Endothelial cell of umbilical vein (primary cell): Measurements from ENCODE around the gene ARMH3. TPM values are rescaled to one million over a fixed set of nuclear protein-coding genes. Genes with fewer than 3 reads are reported as not detected.

ENCODE experiments used
- BruUV-seq: library from RNA; stranded (reverse); fragments of 400-500 nt; replicated peaks from 2 replicates; lab custom pipeline; 2021; lab: Mats Ljungman, UMichigan
- CTCF ChIA-PET: fragments of 300-600, 350-600 bp; sonication (Branson Sonifier 250); formaldehyde crosslinking; loops from one replicate; lab custom pipeline; 2021; ENCODE audit warnings: antibody characterized with exemption, inconsistent platforms; lab: Charles Lee
- POLR2A ChIA-PET: fragments of 300-600, 350-600 bp; sonication (Branson Sonifier 250); formaldehyde crosslinking; loops from one replicate; lab custom pipeline; 2021; ENCODE audit warnings: antibody characterized with exemption, inconsistent platforms; lab: Charles Lee
- DNase-seq: peaks from one replicate; pipeline ENCODE4 v3.0.0-alpha.2; 2011; ENCODE audit warnings: low read depth, low spot score
- FAIRE-seq: peaks from 2 replicates; lab custom pipeline; 2011; peaks lifted over from hg19 to GRCh38; lab: Jason Lieb, UNC
- H2AFZ ChIP-seq: 2 replicates; pipeline ENCODE4 v1.6.0; 2012; ENCODE audit warnings: low read depth, low read length, control low read depth, inconsistent platforms
- H3K27ac ChIP-seq: 2 replicates; pipeline ENCODE4 v1.5.1; 2011; ENCODE audit warnings: low read depth, mild to moderate bottlenecking, control low read depth, low read length, moderate library complexity; ENCODE audit not compliant: insufficient read depth
- H3K27me3 ChIP-seq, 2 experiments: 2 replicates each; pipeline versions ENCODE4 v1.6.0 to v1.6.1; 2011; ENCODE audit warnings: low read length in 2 of 2, mixed read lengths in 1 of 2; ENCODE audit not compliant: control insufficient read depth in 2 of 2, insufficient read depth in 2 of 2
- H3K36me3 ChIP-seq, 2 experiments: 2 replicates in 1 of 2; 3 replicates in 1 of 2; pipeline ENCODE4 v1.5.1; 2011; ENCODE audit warnings: low read length in 2 of 2, mild to moderate bottlenecking in 1 of 2, moderate library complexity in 1 of 2; ENCODE audit not compliant: control insufficient read depth in 2 of 2, insufficient read depth in 2 of 2; ENCODE audit errors: extremely low read depth in 1 of 2
- H3K4me1 ChIP-seq: 3 replicates; pipeline ENCODE4 v1.5.1; 2011; ENCODE audit warnings: mild to moderate bottlenecking, low read length; ENCODE audit not compliant: control insufficient read depth, insufficient read depth; ENCODE audit errors: extremely low read depth
- H3K4me2 ChIP-seq: 2 replicates; pipeline ENCODE4 v1.6.1; 2011; ENCODE audit warnings: low read length, control low read depth, mixed read lengths; ENCODE audit not compliant: insufficient read depth
- H3K4me3 ChIP-seq, 3 experiments: fragments of 200-600 bp in 1 of 3; sonication (generic), shearing (Covaris generic) in 1 of 3; replicated peaks in 1 of 3; 2 replicates each; pipeline ENCODE4 v1.5.1; 2011 to 2016; ENCODE audit warnings: control low read depth in 3 of 3, low read length in 3 of 3, mild to moderate bottlenecking in 2 of 3, inconsistent platforms in 1 of 3, low read depth in 1 of 3, moderate library complexity in 1 of 3; ENCODE audit not compliant: insufficient read depth in 1 of 3
- H3K79me2 ChIP-seq: 2 replicates; pipeline ENCODE4 v1.6.0; 2012; ENCODE audit warnings: low read length, inconsistent platforms; ENCODE audit not compliant: control insufficient read depth, insufficient read depth
- H3K9ac ChIP-seq: replicated peaks from 2 replicates; pipeline ENCODE3; 2011; ENCODE audit warnings: low read length, control low read depth; ENCODE audit not compliant: insufficient read depth; ENCODE audit errors: extremely low read depth
- H3K9me1 ChIP-seq: replicated peaks from 3 replicates; pipeline ENCODE4 v1.6.0; 2011; ENCODE audit warnings: mild to moderate bottlenecking, low read length; ENCODE audit not compliant: control insufficient read depth, insufficient read depth; ENCODE audit errors: extremely low read depth
- H3K9me3 ChIP-seq: replicated peaks from 2 replicates; pipeline ENCODE4 v1.5.1; 2012; ENCODE audit warnings: low read length, inconsistent platforms; ENCODE audit not compliant: control insufficient read depth, insufficient read depth
- H4K20me1 ChIP-seq: replicated peaks from 2 replicates; pipeline ENCODE3; 2011; ENCODE audit warnings: mild to moderate bottlenecking, low read length; ENCODE audit not compliant: control insufficient read depth, insufficient read depth; ENCODE audit errors: extremely low read depth
- EZH2 ChIP-seq: IDR thresholded peaks from 2 replicates; pipeline ENCODE4 v1.6.1; 2012; ENCODE audit warnings: borderline replicate concordance, low read depth, mild to moderate bottlenecking, moderate library complexity, low read length, inconsistent platforms; ENCODE audit not compliant: severe bottlenecking
- FOS ChIP-seq: IDR thresholded peaks from 2 replicates; pipeline ENCODE4 v1.6.1; 2011; ENCODE audit warnings: mild to moderate bottlenecking, low read length, moderate library complexity, borderline replicate concordance; ENCODE audit not compliant: insufficient read depth
- GATA2 ChIP-seq: IDR thresholded peaks from 2 replicates; pipeline ENCODE4 v1.7.0; 2011; ENCODE audit warnings: low read depth, mild to moderate bottlenecking, moderate library complexity, mixed read lengths, low read length; ENCODE audit not compliant: insufficient read length, insufficient read depth
- JUN ChIP-seq: IDR thresholded peaks from 2 replicates; pipeline ENCODE4 v1.6.1; 2011; ENCODE audit warnings: borderline replicate concordance, low read depth; ENCODE audit not compliant: insufficient read length, insufficient read depth
- MAX ChIP-seq: IDR thresholded peaks from 2 replicates; pipeline ENCODE4 v1.6.1; 2011; ENCODE audit not compliant: insufficient read depth, insufficient read length
- MYC ChIP-seq: IDR thresholded peaks from one replicate; pipeline ENCODE4 v1.6.1; 2011; ENCODE audit warnings: mild to moderate bottlenecking, low read depth, low read length
- POLR2A ChIP-seq: IDR thresholded peaks from 2 replicates; pipeline ENCODE4 v1.6.1; 2012; ENCODE audit warnings: low read depth, mild to moderate bottlenecking, control low read depth, low read length
- POLR2AphosphoS5 ChIP-seq: IDR thresholded peaks from 2 replicates; pipeline ENCODE4 v1.6.1; 2012; ENCODE audit warnings: low read depth, mild to moderate bottlenecking, control low read depth, low read length, moderate library complexity; ENCODE audit not compliant: insufficient read depth
- dilution Hi-C: fragments of 300-500 bp; cut with MboI; formaldehyde crosslinking; loops from one replicate; pipeline ENCODE4 v1.15.0; 2019; ENCODE audit warnings: low sequenced_read_pairs; ENCODE audit not compliant: extremely low pct_ligation_motif_present
- intact Hi-C: fragments of 100-400 bp; cut with micrococcal nuclease; formaldehyde crosslinking; loops from one replicate; pipeline ENCODE4 v1.10.0; 2022
- polyA plus RNA-seq, 4 experiments: library from polyadenylated mRNA; depleted of rRNA in 3 of 4; stranded (reverse) in 3 of 4; unstranded in 1 of 4; fragments of >200 nt; gene quantifications; 2 replicates each; pipeline versions ENCODE4 v1.2.1 to v1.2.3, GENCODE V29; 2011 to 2012; ENCODE audit warnings: missing spikeins in 1 of 4
- total RNA-seq: library from RNA; stranded (reverse); gene quantifications from 2 replicates; pipeline ENCODE4 v1.2.3, GENCODE V29; 2021
- TF ChIP-seq, protein P1 (sequence below), 2 donors: IDR thresholded peaks; 1 replicate in 1 of 2; 2 replicates in 1 of 2; pipeline ENCODE4 v1.5.1; 2011; ENCODE audit warnings: low read length in 2 of 2, mild to moderate bottlenecking in 2 of 2, moderate library complexity in 2 of 2, control low read depth in 1 of 2, inconsistent platforms in 1 of 2, low read depth in 1 of 2; ENCODE audit not compliant: insufficient read depth in 1 of 2; ENCODE audit errors: extremely low read depth in 1 of 2

ARMH3 gene
- total and polyA plus RNA-seq, 2 donors (not counting 3 experiments of a cell fraction or from before 2014, with no cell fraction given) = 13.1 to 17.6 TPM

DNA sequence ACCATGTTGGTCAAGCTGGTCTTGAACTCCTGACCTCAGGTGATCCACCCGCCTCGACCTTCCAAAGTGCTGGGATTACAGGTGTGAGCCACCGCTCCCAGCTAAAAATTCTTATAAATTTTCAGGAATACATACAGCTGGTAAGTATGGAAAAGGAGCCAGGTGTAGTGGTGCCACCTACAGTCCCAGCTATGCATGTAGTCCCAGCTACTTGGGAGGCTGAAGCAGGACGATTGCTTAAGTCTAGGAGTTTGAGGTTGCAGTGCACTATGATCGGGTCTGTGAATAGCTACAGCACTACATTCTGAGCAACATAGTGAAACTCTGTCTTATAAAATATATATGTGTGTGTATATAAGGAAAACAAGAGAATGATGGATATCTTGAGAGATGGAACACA lies 45.2 kb upstream of the ARMH3 start:
- TF ChIP-seq MAX = no peak
- no peak for TF ChIP-seq EZH2
- no peak for TF ChIP-seq POLR2AphosphoS5
- no peak for TF ChIP-seq POLR2A
- TF ChIP-seq MYC = no peak
- TF ChIP-seq, protein P1, sequence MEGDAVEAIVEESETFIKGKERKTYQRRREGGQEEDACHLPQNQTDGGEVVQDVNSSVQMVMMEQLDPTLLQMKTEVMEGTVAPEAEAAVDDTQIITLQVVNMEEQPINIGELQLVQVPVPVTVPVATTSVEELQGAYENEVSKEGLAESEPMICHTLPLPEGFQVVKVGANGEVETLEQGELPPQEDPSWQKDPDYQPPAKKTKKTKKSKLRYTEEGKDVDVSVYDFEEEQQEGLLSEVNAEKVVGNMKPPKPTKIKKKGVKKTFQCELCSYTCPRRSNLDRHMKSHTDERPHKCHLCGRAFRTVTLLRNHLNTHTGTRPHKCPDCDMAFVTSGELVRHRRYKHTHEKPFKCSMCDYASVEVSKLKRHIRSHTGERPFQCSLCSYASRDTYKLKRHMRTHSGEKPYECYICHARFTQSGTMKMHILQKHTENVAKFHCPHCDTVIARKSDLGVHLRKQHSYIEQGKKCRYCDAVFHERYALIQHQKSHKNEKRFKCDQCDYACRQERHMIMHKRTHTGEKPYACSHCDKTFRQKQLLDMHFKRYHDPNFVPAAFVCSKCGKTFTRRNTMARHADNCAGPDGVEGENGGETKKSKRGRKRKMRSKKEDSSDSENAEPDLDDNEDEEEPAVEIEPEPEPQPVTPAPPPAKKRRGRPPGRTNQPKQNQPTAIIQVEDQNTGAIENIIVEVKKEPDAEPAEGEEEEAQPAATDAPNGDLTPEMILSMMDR (IDR thresholded peaks at IDR 0.05; ENCODE audit: extremely low read depth in 1 of 2, insufficient read depth in 1 of 2, low read depth in 1 of 2, low read length in 2 of 2) = no peak
- no peak for TF ChIP-seq JUN
- TF ChIP-seq GATA2 = no peak
- no peak for TF ChIP-seq FOS
- Histone ChIP-seq H2AFZ (no peak overlapping the region), H3K79me2 (no peaks in the 10 kb centered on the region), H3K9me1 (no peaks in the 10 kb centered on the region), H4K20me1 (no peaks in the 10 kb centered on the region), H3K9me3 (no peaks in the 10 kb centered on the region), H3K4me3 (no peak overlapping the region), H3K9ac (no peak overlapping the region), H3K27ac (no peak overlapping the region), H3K4me1 (peaks cover 9% of the 10 kb centered on the region), H3K4me2 (no peak overlapping the region), H3K27me3 (no peaks in the 10 kb centered on the region), H3K36me3 (no peaks in the 10 kb centered on the region)
- BruUV-seq = no TSS peak
- ChIA-PET POLR2A (interaction anchor here (1.1 kb wide), 1 partner anchor 14 kb away, joined by 4 read pairs; no protein-coding TSS in a partner anchor), CTCF (interaction anchor here (0.6 to 2.6 kb wide), 11 partner anchors 9 to 320 kb away, joined by 3 to 12 read pairs (median 4); no protein-coding TSS in a partner anchor)
- dilution Hi-C loops = no loop called here
- DNase-seq (no peak), FAIRE-seq (no peak)
- intact Hi-C loops = no loop called here
